Left ventricle myocardium inferior (tissue), 1 donor: Measurements from ENCODE around the gene TMEM132C. TPM values are rescaled to one million over a fixed set of nuclear protein-coding genes. Genes with fewer than 3 reads are reported as not detected.

Source experiments
- DNase-seq: peaks from one replicate; pipeline ENCODE4 v3.0.0-alpha.2; 2020
- H3K27ac ChIP-seq: fragments of 200-600 bp; replicated peaks from 2 replicates; pipeline ENCODE4 v1.8.0; 2021
- H3K27me3 ChIP-seq: fragments of 200-600 bp; 2 replicates; pipeline ENCODE4 v1.8.0; 2021; ENCODE audit warnings: low read depth
- H3K36me3 ChIP-seq: fragments of 200-600 bp; 2 replicates; pipeline ENCODE4 v1.8.0; 2021
- H3K4me1 ChIP-seq: fragments of 200-600 bp; 2 replicates; pipeline ENCODE4 v1.8.0; 2021
- H3K4me3 ChIP-seq: fragments of 200-600 bp; 2 replicates; pipeline ENCODE4 v1.8.0; 2021; ENCODE audit warnings: mild to moderate bottlenecking, moderate library complexity
- H3K9me3 ChIP-seq: fragments of 200-600 bp; replicated peaks from 2 replicates; pipeline ENCODE4 v1.8.0; 2021
- intact Hi-C: fragments of 100-400 bp; cut with micrococcal nuclease; formaldehyde crosslinking; loops from one replicate; pipeline ENCODE4 v1.11.0; 2022
- total RNA-seq: library from RNA; stranded (reverse); fragmentation: NEBNext Ultra II Directional; extraction: Animal tissue kit (Norgen Biotek cat#: 25700); gene quantifications from one replicate; pipeline ENCODE4 v1.2.1, GENCODE V29; 2021
- TF ChIP-seq, protein P1 (sequence below): fragments of 200-600 bp; IDR thresholded peaks from 2 replicates; pipeline ENCODE4 v1.8.0; 2021; ENCODE audit warnings: antibody characterized with exemption, mild to moderate bottlenecking, borderline replicate concordance
- donor health status: DM: no; HTN: yes; CAD: no; lungs with severe emphysema.

The TMEM132C gene
- total RNA-seq, 1 donor from 2014 or later = 1.8 TPM

DNA sequence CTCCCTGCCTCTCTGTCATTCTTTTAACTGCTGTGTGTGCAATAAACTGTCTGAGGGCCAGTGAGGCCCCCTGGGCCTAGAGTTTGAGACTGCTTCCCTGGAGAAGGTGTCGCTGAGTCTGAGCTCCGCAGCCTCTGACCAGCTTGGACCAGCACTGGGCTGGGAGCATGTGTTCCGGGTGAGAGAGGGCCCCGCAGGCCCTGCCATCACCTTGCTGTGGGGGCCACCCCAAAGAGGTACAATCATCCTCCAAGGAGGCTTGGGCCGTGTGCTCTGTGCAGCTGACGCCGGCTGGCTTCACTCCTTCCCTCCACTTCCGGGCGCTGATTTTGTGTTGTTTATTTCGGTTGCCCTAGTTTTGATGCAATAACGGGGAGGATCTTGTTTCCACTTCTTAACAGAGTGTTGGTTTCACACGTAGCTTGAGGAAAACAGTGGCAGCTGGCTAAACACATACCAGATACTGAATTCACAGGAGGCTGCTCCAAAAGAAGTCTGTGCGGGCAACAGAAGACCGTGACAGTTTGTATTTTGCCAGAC lies 121.6 kb downstream of the TMEM132C start:
- H3K27ac ChIP-seq = peak overlapping the region; percentile 27
- TF ChIP-seq, protein P1, sequence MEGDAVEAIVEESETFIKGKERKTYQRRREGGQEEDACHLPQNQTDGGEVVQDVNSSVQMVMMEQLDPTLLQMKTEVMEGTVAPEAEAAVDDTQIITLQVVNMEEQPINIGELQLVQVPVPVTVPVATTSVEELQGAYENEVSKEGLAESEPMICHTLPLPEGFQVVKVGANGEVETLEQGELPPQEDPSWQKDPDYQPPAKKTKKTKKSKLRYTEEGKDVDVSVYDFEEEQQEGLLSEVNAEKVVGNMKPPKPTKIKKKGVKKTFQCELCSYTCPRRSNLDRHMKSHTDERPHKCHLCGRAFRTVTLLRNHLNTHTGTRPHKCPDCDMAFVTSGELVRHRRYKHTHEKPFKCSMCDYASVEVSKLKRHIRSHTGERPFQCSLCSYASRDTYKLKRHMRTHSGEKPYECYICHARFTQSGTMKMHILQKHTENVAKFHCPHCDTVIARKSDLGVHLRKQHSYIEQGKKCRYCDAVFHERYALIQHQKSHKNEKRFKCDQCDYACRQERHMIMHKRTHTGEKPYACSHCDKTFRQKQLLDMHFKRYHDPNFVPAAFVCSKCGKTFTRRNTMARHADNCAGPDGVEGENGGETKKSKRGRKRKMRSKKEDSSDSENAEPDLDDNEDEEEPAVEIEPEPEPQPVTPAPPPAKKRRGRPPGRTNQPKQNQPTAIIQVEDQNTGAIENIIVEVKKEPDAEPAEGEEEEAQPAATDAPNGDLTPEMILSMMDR = no peak

DNA sequence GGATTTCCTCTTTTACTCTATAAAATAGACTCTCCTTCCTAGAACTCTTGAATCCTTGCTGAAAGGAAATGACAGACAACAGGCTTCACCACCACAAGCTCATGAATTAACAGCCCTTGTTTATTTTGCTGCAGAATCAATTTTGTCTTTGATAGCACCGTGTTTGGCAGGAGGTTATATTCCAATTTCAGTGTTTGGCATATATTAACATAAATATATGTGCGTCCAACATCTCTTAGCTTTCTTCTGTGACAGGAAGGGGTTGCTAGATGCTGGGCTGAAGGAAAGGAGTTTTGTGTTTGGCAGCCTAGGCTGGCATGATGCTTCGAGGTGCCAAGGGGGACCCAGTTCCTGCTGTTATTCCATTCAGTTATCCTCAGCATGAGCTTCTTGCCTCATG lies 126.4 kb downstream of the TMEM132C start:
- Histone ChIP-seq H3K36me3 (no peaks in the 10 kb centered on the region), H3K9me3 (peaks cover 11% of the 10 kb centered on the region), H3K4me1 (peaks cover 2% of the 10 kb centered on the region), H3K4me3 (no peak overlapping the region), H3K27me3 (peaks cover 60% of the 10 kb centered on the region), H3K27ac (no peak overlapping the region)
- no peak for DNase-seq
- TF ChIP-seq, protein P1 = no peak
- intact Hi-C loops = no loop called here

More for the DNA sequence above, 121.6 kb downstream of the TMEM132C start:
- peaks cover 95% of the 10 kb centered on the region for H3K27me3 ChIP-seq
- intact Hi-C loops = no loop called here
- no peak overlapping the region for H3K4me3 ChIP-seq
- H3K36me3 ChIP-seq = no peaks in the 10 kb centered on the region
- DNase-seq = peak; percentile 26
- peaks cover 3% of the 10 kb centered on the region for H3K9me3 ChIP-seq
- peaks cover 10% of the 10 kb centered on the region for H3K4me1 ChIP-seq

DNA sequence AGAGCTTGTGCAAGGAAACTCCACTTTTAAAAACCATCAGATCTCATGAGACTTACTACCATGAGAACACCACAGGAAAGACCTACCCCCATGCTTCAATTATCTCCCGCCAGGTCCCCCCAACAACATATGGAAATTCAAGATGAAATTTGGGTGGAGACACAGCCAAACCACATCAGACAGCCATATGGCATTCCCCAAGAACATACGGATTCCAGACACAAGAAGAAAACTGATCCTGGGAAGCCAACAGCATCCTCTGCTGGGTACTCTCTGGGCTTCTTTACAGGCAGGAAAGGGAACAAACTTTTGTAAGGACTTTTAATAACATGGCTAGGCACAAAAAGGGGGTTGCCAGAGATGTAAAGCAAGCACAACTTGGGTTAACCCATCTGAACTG lies 127.2 kb downstream of the TMEM132C start:
- Histone ChIP-seq H3K4me3 (no peak overlapping the region), H3K4me1 (no peaks in the 10 kb centered on the region), H3K27ac (no peak overlapping the region), H3K27me3 (peaks cover 52% of the 10 kb centered on the region), H3K9me3 (peaks cover 11% of the 10 kb centered on the region), H3K36me3 (no peaks in the 10 kb centered on the region)
- intact Hi-C loops = no loop called here
- no peak for DNase-seq
- TF ChIP-seq, protein P1 = no peak

DNA sequence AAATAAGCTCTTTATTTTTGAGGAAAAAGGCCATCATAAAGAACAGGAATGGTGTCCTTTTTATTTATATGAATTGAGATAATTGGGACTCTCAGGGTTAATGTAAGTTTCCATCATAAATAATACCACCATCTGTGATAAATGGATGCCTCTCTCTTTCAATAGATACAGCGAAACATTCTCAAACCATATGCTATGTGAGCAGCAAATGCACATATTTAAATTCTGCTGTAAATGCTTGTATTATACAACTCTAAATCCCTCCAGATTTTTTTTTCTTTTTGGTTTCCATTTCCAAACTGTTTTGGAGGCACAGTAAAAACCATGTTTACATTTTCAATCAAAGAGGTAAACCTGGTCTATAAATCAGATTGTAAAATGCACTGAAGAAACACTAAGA lies 132.3 kb downstream of the TMEM132C start:
- H3K4me3 ChIP-seq = no peak overlapping the region
- H3K4me1 ChIP-seq = no peaks in the 10 kb centered on the region
- peaks cover 21% of the 10 kb centered on the region for H3K27me3 ChIP-seq
- H3K36me3 ChIP-seq = no peaks in the 10 kb centered on the region
- H3K27ac ChIP-seq = no peak overlapping the region
- DNase-seq = no peak
- TF ChIP-seq, protein P1 = no peak
- intact Hi-C loops = no loop called here
- H3K9me3 ChIP-seq = peaks cover 5% of the 10 kb centered on the region

DNA sequence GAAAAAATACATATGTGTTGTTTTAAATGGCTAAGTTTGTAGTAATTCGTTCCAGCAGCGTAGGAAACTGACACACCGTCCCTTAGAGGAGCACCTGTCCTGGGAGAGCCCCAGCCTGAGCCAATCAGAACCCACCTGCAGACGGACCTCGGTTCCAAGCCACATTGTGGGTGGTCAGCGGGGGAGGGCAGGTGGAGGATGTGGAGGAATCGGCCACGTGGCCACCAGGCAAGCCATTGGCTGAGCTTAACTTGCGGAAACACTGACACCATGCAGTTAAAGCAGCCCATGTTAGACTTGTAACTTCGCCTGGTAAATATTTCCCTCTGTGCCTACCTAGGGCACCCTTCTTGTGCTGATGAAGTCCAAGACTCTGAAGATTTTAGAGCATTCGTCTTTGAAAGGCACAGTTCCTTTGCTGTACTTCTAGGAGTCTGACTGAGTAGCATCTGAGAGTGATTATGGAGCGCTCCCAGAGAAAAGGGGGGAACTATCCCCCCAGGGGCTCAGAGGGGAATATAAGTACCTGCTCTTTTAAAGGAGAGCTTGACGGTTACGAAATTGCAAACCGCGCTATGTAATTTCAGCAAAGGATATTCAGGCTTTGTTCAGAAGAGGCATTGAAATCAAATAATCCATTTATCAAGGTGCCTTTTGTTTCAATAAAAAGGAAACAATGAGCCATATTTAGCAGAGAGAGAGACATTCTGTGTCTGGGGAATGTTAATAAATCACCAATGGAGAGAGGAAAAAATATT lies 135.7 kb downstream of the TMEM132C start:
- no peak overlapping the region for H3K27ac ChIP-seq
- TF ChIP-seq, protein P1 = no peak
- peaks cover 26% of the 10 kb centered on the region for H3K27me3 ChIP-seq
- H3K9me3 ChIP-seq = no peaks in the 10 kb centered on the region
- no peak overlapping the region for H3K4me3 ChIP-seq
- intact Hi-C loops = no loop called here
- H3K36me3 ChIP-seq = no peaks in the 10 kb centered on the region
- H3K4me1 ChIP-seq = no peaks in the 10 kb centered on the region
- no peak for DNase-seq
